WTC11 (cell line): Measurements from ENCODE around the gene SELENOI. TPM values are rescaled to one million over a fixed set of nuclear protein-coding genes. Genes with fewer than 3 reads are reported as not detected.

Experiments
- ATAC-seq: fragments of 200-7000 bp; cut with Tn5 transposase; 2 replicates; pipeline ENCODE4 v1.10.0; 2021; ENCODE audit warnings: mild to moderate bottlenecking, moderate library complexity
- CTCF ChIA-PET: fragments of 300-600 bp; sonication (Branson Sonifier 250); formaldehyde crosslinking; loops from one replicate; lab custom pipeline; 2021; ENCODE audit warnings: antibody characterized with exemption; lab: Charles Lee
- POLR2A ChIA-PET: fragments of 350-600 bp; sonication (Branson Sonifier 250); formaldehyde crosslinking; loops from one replicate; lab custom pipeline; 2021; ENCODE audit warnings: antibody characterized with exemption; lab: Charles Lee
- DNase-seq: peaks from one replicate; pipeline ENCODE4 v3.0.0; 2021; ENCODE audit warnings: low spot score
- H3K27ac Mint-ChIP-seq: 2 replicates; pipeline ENCODE4 v1.8.0; 2021; ENCODE audit warnings: mixed read lengths
- H3K27me3 Mint-ChIP-seq: 2 replicates; pipeline ENCODE4 v1.8.0; 2021; ENCODE audit warnings: low read depth, mild to moderate bottlenecking, moderate library complexity, mixed read lengths
- H3K36me3 Mint-ChIP-seq: 2 replicates; pipeline ENCODE4 v1.8.0; 2021; ENCODE audit warnings: mixed read lengths
- H3K4me1 Mint-ChIP-seq: 2 replicates; pipeline ENCODE4 v1.8.0; 2022; ENCODE audit warnings: mixed read lengths
- H3K4me3 Mint-ChIP-seq: 2 replicates; pipeline ENCODE4 v1.8.0; 2021; ENCODE audit warnings: mild to moderate bottlenecking, moderate library complexity, mixed read lengths
- H3K9me3 Mint-ChIP-seq: 2 replicates; pipeline ENCODE4 v1.8.0; 2021; ENCODE audit warnings: mixed read lengths
- CBFB ChIP-seq: sonication (generic); formaldehyde crosslinking; IDR thresholded peaks from 2 replicates; pipeline ENCODE4 v1.8.1; 2022; ENCODE audit warnings: mild to moderate bottlenecking, low read depth, missing genetic modification reagents
- HMGA2 ChIP-seq: fragments of 250-450 bp; sonication (Bioruptor Pico); IDR thresholded peaks from 2 replicates; pipeline ENCODE4 v1.4.0; 2021; ENCODE audit warnings: mild to moderate bottlenecking, moderate library complexity
- RELA ChIP-seq: sonication (generic); formaldehyde crosslinking; IDR thresholded peaks from 2 replicates; pipeline ENCODE4 v1.8.1; 2022; ENCODE audit warnings: missing genetic modification reagents, mild to moderate bottlenecking, borderline replicate concordance
- RORB ChIP-seq: fragments of 250-450 bp; sonication (Bioruptor Pico); IDR thresholded peaks from 2 replicates; pipeline ENCODE4 v1.9.0; 2021; ENCODE audit warnings: mild to moderate bottlenecking
- TCF7 ChIP-seq: sonication (generic); formaldehyde crosslinking; IDR thresholded peaks from 2 replicates; pipeline ENCODE4 v1.8.0; 2022; ENCODE audit warnings: mild to moderate bottlenecking, low read depth, missing genetic modification reagents, moderate library complexity
- TEAD1 ChIP-seq: sonication (generic); formaldehyde crosslinking; IDR thresholded peaks from 2 replicates; pipeline ENCODE4 v1.8.0; 2022; ENCODE audit warnings: mild to moderate bottlenecking, missing genetic modification reagents
- ZNF121 ChIP-seq: sonication (generic); formaldehyde crosslinking; IDR thresholded peaks from 2 replicates; pipeline ENCODE4 v1.8.0; 2023; ENCODE audit warnings: missing genetic modification reagents
- ZNF423 ChIP-seq: fragments of 250-450 bp; sonication (Bioruptor Pico); IDR thresholded peaks from 2 replicates; pipeline ENCODE4 v2.1.2; 2022; ENCODE audit warnings: mild to moderate bottlenecking, moderate library complexity
- total RNA-seq: library from RNA; stranded (reverse); gene quantifications from 3 replicates; pipeline ENCODE4 v1.2.3, GENCODE V29; 2021
- TF ChIP-seq, protein P1 (sequence below): sonication (generic); formaldehyde crosslinking; IDR thresholded peaks from 2 replicates; pipeline ENCODE4 v1.8.1; 2022; ENCODE audit warnings: low read depth, mild to moderate bottlenecking, moderate library complexity, missing genetic modification reagents, borderline replicate concordance
- TF ChIP-seq, protein P2 (sequence below): fragments of 250-450 bp; sonication (Bioruptor Pico); IDR thresholded peaks from 2 replicates; pipeline ENCODE4 v1.8.0; 2021; ENCODE audit warnings: mild to moderate bottlenecking
- TF ChIP-seq, protein P3 (sequence below): sonication (generic); formaldehyde crosslinking; IDR thresholded peaks from 2 replicates; pipeline ENCODE4 v1.8.1; 2023; ENCODE audit warnings: mild to moderate bottlenecking, missing genetic modification reagents
- TF ChIP-seq, protein P4 (sequence below): sonication (generic); formaldehyde crosslinking; conservative IDR thresholded peaks from 2 replicates; pipeline ENCODE4 v1.8.1; 2023; ENCODE audit warnings: mild to moderate bottlenecking, low read depth, missing genetic modification reagents, moderate library complexity
- TF ChIP-seq, protein P5 (sequence below): fragments of 250-450 bp; sonication (Bioruptor Pico); IDR thresholded peaks from 2 replicates; pipeline ENCODE4 v1.9.0; 2021; ENCODE audit warnings: mild to moderate bottlenecking, borderline replicate concordance

SELENOI gene
- total RNA-seq, 1 experiment from 2014 or later = 53.1 TPM

DNA sequence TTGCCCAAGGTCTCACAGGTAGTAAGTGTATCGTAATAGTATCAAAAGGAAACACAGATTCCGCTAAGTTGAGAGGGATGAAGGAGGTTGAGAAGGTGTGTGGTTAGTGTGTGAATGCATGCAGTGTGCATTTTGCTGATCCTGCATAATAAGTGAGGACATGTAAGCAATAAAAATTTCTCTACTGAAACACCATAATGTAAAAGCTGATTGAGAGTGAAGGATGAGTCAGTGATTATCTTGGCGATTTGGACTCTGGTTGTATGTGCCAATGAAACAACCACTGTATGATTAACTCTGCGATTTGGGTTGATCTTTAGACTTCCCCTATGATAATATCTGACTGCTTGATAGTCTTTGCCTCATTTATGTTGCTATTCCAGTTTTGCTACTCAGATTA, 17.4 kb downstream of the SELENOI start:
- DNase-seq = no peak
- Mint-ChIP-seq H3K36me3 (peaks cover 11% of the 10 kb centered on the region), H3K9me3 (no peaks in the 10 kb centered on the region), H3K27ac (peak overlapping the region; percentile 0; the same call in 1 of the 2 replicates), H3K4me1 (no peaks in the 10 kb centered on the region), H3K27me3 (no peaks in the 10 kb centered on the region), H3K4me3 (no peak overlapping the region)
- ChIA-PET POLR2A (no interaction called here), CTCF (no interaction called here)
- TF ChIP-seq RORB (no peak), TCF7 (CRISPR knock-in tag) (no peak), RELA (CRISPR knock-in tag) (no peak), HMGA2 (CRISPR knock-in tag) (no peak)
- TF ChIP-seq, protein P1, sequence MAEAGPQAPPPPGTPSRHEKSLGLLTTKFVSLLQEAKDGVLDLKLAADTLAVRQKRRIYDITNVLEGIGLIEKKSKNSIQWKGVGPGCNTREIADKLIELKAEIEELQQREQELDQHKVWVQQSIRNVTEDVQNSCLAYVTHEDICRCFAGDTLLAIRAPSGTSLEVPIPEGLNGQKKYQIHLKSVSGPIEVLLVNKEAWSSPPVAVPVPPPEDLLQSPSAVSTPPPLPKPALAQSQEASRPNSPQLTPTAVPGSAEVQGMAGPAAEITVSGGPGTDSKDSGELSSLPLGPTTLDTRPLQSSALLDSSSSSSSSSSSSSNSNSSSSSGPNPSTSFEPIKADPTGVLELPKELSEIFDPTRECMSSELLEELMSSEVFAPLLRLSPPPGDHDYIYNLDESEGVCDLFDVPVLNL (CRISPR knock-in tag) = no peak
- ATAC-seq = no peak

DNA sequence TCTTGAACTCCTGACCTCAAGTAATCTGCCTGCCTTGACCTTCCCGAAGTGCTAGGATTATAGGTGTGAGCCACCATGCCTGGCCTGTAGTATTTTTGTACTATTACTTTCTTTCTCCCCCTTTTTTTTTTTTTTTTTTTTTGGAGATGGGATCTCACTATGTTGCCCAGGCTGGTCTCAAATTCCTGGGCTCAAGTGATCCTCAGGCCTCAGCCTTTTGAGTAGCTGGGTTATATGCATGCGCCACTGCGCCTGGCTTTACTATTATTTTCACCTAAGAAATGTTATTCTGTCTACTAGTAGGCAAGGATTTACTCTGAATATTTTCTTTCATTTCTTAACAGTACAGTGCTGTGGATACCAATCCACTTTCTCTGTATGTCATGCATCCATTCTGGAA, 18.0 kb downstream of the SELENOI start:
- DNase-seq (no peak), ATAC-seq (no peak)
- ChIA-PET CTCF (no interaction called here), POLR2A (no interaction called here)
- Mint-ChIP-seq H3K27me3 (no peaks in the 10 kb centered on the region), H3K4me1 (no peaks in the 10 kb centered on the region), H3K9me3 (no peaks in the 10 kb centered on the region; the same call in 1 of the 2 replicates), H3K4me3 (no peak overlapping the region), H3K36me3 (peaks cover 17% of the 10 kb centered on the region), H3K27ac (no peak overlapping the region)
- TF ChIP-seq, protein P2, sequence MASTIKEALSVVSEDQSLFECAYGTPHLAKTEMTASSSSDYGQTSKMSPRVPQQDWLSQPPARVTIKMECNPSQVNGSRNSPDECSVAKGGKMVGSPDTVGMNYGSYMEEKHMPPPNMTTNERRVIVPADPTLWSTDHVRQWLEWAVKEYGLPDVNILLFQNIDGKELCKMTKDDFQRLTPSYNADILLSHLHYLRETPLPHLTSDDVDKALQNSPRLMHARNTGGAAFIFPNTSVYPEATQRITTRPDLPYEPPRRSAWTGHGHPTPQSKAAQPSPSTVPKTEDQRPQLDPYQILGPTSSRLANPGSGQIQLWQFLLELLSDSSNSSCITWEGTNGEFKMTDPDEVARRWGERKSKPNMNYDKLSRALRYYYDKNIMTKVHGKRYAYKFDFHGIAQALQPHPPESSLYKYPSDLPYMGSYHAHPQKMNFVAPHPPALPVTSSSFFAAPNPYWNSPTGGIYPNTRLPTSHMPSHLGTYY (CRISPR knock-in tag) = no peak
- TF ChIP-seq, protein P1 (CRISPR knock-in tag) = no peak
- TF ChIP-seq, protein P3, sequence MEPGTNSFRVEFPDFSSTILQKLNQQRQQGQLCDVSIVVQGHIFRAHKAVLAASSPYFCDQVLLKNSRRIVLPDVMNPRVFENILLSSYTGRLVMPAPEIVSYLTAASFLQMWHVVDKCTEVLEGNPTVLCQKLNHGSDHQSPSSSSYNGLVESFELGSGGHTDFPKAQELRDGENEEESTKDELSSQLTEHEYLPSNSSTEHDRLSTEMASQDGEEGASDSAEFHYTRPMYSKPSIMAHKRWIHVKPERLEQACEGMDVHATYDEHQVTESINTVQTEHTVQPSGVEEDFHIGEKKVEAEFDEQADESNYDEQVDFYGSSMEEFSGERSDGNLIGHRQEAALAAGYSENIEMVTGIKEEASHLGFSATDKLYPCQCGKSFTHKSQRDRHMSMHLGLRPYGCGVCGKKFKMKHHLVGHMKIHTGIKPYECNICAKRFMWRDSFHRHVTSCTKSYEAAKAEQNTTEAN (CRISPR knock-in tag) = no peak
- TF ChIP-seq TEAD1 (CRISPR knock-in tag) (no peak), ZNF121 (peak; percentile 24; the same call in 1 of the 2 replicates), CBFB (CRISPR knock-in tag) (no peak), ZNF423 (CRISPR knock-in tag) (no peak)
- TF ChIP-seq, protein P4, sequence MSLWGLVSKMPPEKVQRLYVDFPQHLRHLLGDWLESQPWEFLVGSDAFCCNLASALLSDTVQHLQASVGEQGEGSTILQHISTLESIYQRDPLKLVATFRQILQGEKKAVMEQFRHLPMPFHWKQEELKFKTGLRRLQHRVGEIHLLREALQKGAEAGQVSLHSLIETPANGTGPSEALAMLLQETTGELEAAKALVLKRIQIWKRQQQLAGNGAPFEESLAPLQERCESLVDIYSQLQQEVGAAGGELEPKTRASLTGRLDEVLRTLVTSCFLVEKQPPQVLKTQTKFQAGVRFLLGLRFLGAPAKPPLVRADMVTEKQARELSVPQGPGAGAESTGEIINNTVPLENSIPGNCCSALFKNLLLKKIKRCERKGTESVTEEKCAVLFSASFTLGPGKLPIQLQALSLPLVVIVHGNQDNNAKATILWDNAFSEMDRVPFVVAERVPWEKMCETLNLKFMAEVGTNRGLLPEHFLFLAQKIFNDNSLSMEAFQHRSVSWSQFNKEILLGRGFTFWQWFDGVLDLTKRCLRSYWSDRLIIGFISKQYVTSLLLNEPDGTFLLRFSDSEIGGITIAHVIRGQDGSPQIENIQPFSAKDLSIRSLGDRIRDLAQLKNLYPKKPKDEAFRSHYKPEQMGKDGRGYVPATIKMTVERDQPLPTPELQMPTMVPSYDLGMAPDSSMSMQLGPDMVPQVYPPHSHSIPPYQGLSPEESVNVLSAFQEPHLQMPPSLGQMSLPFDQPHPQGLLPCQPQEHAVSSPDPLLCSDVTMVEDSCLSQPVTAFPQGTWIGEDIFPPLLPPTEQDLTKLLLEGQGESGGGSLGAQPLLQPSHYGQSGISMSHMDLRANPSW (CRISPR knock-in tag) = no peak
- TF ChIP-seq, protein P5, sequence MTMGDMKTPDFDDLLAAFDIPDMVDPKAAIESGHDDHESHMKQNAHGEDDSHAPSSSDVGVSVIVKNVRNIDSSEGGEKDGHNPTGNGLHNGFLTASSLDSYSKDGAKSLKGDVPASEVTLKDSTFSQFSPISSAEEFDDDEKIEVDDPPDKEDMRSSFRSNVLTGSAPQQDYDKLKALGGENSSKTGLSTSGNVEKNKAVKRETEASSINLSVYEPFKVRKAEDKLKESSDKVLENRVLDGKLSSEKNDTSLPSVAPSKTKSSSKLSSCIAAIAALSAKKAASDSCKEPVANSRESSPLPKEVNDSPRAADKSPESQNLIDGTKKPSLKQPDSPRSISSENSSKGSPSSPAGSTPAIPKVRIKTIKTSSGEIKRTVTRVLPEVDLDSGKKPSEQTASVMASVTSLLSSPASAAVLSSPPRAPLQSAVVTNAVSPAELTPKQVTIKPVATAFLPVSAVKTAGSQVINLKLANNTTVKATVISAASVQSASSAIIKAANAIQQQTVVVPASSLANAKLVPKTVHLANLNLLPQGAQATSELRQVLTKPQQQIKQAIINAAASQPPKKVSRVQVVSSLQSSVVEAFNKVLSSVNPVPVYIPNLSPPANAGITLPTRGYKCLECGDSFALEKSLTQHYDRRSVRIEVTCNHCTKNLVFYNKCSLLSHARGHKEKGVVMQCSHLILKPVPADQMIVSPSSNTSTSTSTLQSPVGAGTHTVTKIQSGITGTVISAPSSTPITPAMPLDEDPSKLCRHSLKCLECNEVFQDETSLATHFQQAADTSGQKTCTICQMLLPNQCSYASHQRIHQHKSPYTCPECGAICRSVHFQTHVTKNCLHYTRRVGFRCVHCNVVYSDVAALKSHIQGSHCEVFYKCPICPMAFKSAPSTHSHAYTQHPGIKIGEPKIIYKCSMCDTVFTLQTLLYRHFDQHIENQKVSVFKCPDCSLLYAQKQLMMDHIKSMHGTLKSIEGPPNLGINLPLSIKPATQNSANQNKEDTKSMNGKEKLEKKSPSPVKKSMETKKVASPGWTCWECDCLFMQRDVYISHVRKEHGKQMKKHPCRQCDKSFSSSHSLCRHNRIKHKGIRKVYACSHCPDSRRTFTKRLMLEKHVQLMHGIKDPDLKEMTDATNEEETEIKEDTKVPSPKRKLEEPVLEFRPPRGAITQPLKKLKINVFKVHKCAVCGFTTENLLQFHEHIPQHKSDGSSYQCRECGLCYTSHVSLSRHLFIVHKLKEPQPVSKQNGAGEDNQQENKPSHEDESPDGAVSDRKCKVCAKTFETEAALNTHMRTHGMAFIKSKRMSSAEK (CRISPR knock-in tag) = no peak
